Stimulated activated CD4-positive, alpha-beta T cell treated with anti-CD3 and anti-CD28 coated beads, Interleukin-2, amount 100 ng/mL, for 48 hours (primary cell): ENCODE data around the gene PTGIS.
A peak's percentile ranks its signal among the peaks of the same experiment; 100 is the strongest.

ENCODE experiments used
- DNase-seq, 2 donors: peaks; one replicate each; pipeline ENCODE4 v3.0.0-alpha.2; 2020

PTGIS gene

GRCh38 chr20:49486064-49486463 lies 81.9 kb downstream of the PTGIS start:
- DNase-seq: no peak

DNA sequence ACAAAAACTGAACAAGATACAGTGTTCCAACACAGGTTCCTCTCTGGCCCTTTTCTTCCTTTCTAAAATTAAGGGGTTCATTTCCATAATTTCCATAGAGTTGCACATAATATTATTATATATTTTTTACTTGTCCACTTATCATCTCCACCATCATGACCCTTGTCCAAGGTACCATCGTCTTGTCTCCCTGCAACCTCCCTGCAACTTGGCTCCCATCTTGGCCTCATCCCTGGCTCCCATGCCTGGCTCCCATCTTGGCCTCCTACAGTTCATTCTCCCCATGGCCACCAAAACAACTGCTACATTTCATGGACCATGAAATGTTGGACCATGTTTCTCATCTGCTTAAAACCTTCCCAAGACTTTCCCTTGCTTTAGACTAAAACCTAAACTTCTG lies 82.4 kb downstream of the PTGIS start:
- no peak for DNase-seq

DNA sequence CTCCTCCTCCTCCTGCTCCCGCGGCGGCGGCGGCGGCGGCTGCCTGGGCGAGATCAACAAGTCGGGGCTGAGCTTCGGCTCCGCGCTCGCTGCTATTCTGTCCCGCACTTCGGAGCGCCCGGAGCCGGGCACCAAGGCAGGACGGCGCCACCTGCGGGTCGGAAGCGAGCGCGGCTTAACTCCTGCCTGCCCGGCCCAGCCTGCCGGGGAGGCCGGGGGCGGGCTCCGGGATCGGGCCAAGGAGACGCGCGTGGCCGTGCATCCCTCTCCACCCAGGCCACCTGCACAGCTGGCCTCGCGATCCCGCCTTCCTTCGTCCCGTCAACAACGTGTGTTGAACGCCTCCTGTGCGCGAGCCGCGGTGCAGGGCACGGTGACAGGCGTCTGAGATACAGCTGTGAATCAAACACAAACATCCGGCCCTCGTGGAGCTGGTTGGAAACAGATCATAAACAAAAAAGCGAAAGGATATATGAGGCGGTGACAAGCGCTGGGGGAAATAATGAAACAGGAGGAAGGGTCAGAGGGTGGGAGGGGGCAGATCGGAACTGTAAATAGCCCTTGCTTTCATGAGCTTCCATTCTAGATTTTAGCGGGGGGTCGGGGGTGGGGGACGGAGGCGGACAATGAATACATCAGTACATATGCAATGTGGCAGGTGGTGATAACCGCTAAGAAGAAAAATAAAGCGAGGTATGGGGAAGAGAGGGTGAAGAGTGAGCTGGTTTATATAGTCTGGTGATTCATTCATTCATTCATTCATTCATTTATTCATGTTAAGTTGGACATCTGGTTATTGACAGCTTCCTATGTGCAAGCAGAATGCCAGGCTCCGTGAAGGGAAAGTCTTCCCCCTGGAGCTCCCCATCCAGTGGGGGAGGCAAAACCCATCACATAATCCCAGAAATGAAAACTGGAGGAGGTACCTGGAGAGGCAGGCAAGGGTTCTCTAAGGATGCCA lies 83.5 kb downstream of the PTGIS start:
- DNase-seq: peak; percentile 70 to 74

DNA sequence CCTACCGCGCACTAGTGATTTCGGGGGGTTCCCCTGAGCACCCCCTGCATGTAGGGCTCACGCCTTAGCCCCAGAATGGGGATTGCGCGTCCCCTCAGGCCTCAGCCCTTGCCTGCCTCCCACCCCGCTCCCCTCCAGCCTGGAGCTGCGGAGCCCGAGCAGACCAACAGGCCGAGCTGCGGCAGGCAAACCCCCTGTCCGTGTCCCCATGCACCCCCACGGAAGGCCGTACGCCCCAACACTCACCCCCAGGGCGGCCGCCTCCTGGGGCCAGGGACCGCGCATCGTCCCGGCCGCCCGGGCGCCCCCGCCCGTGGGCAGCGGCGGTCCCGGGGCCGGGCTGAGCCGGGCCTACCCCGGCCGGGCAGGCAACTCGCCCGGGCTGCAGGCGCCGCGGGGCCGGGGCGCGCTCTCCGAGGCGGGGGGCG lies 84.2 kb downstream of the PTGIS start:
- DNase-seq: no peak

- no peak for DNase-seq
These were observed 84.8 kb downstream of the PTGIS start for GRCh38 chr20:49483018-49483695.

DNA sequence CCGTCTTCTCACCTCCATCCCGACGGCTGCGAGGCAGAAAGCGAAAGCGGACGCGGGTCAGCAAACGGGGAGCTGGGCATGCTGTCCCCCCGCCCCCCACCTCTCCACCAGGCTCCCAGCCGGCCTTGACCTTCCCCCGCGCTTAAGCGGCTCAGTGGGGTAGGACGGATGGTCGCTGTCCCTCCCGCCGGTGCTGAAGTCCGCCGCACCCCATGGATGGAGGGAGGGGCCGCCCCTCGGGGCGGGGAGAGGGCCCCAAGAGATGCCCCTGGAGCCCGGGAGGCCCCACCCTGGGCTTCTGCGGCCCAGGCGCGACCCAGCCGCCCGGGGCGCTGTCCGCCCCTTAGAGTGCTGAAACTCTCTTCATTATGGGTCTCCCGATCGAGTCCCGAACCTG lies 85.3 kb downstream of the PTGIS start, which contains the start of gene KCNB1:
KCNB1 (minus strand) TSS at position 48 of the 397 bp plus-strand sequence. CDS start 188 bp downstream, outside the sequence.
- DNase-seq: peak; percentile 33 to 41

DNA sequence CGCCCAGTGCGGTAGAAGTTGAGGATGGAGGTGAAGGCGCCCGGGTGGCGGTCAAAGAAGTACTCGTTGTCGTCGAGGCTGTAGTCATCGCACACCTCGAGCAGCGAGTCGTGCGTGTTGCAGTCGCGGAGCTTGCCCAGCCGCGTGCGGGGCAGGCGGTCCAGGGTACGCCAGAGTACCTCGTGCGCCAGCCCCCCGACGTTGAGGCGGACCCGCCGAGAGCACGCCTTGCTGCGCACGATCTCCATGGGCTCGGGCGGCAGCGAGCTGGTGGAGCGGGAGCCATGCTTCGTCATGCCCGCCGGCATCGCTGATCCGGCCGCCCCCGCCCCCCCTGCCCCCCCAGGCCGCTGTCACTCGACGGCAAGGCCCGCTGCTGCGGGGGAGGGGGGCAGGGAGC lies 85.8 kb downstream of the PTGIS start:
- no peak for DNase-seq

DNA sequence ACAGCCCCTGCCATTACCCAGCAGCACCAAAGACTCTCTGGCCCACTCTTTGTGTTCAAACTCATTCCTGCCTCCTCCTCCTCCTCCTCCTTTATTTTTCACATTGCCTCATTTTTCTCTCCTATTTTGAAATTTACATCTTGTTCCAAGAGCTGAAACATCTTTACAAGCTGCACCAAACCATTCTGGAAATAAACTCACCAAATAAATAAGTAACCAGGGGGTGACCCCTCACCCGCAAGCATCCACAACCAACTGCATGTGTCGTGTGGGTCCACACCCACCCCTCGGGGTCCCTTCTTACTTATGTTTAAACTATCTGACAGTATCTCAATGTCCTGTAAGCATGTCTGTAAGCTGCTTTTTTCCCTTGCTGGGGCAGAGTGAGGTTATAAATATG lies 86.8 kb downstream of the PTGIS start:
- DNase-seq: no peak

GRCh38 chr20:49480236-49480635 lies 87.7 kb downstream of the PTGIS start:
- no peak for DNase-seq

GRCh38 chr20:49479785-49480184 lies 88.2 kb downstream of the PTGIS start:
- no peak for DNase-seq

- DNase-seq: no peak
These were observed 88.9 kb downstream of the PTGIS start for GRCh38 chr20:49478754-49479689.

- DNase-seq: no peak
These were observed 89.7 kb downstream of the PTGIS start for GRCh38 chr20:49478266-49478665.

- DNase-seq: no peak
These were observed 90.7 kb downstream of the PTGIS start for GRCh38 chr20:49477200-49477599.

- no peak for DNase-seq
These were observed 92.0 kb downstream of the PTGIS start for GRCh38 chr20:49476016-49476355.

GRCh38 chr20:49475292-49476015 lies 92.5 kb downstream of the PTGIS start:
- no peak for DNase-seq

- DNase-seq: no peak
These were observed 96.5 kb downstream of the PTGIS start for GRCh38 chr20:49471397-49471796.

DNA sequence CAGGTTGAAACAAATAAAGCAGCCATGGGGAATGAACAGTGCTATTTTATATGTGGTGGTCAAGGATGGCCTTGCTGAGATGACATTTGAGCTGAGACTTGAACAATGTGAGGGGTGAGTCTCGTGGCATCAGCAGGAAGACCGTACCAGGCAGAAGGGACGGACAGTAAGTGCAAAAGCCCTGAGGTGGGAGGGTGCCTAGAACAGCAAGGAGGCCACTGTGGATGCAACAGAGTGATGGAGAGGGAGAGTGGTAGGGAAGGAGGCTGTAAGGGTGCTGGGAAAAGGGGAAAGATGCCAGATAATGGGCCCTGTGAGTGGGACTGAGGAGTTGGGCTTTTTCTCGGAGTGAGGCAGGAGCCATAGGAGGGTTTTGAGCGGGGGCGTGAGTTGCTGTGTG lies 97.0 kb downstream of the PTGIS start:
- DNase-seq: no peak

DNA sequence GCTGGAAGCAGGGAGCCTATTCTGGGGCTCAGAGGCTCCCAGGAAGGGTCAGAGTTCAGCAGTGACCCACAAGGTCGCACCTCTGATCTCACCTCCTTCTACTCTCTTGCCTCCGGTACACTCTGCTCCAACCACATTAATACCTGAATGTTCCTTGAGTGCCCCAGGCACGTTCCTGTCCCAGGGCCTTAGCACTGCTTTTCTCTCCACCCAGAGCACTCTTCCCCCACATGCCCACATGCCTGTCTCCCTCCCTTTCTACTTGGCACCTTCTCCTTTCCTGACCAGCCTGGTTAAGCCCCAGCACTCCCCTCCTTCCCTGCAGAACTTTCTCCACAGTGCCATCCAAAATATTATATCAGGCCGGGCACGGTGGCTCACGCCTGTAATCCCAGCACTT lies 98.9 kb downstream of the PTGIS start:
- no peak for DNase-seq

DNA sequence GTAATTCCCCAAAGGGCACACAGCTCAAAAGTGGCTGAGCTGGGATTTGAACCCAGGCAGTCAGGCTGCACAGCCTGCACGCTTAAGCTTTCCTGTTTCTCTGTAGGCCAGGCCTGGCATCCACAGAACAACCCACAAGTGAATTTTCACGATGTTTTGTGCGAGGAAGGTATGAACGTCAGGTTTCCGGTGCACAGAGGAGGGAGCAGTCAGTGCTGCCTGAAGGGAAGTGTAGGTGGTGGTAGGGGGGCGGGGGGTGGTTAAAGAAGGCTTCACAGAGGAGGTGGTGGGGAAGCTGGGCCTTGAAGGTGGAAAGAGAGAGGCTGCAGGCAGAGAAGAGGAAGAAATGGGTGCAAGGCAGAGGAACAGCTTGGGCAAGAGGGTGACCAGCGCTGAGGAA lies 99.5 kb downstream of the PTGIS start:
- DNase-seq: no peak

GRCh38 chr20:49466114-49466912 lies 101.6 kb downstream of the PTGIS start:
- DNase-seq: no peak

- DNase-seq: no peak
These were observed 103.4 kb downstream of the PTGIS start for GRCh38 chr20:49464556-49464955.
